Measurements from ENCODE around the gene BCLAF1.

DNA sequence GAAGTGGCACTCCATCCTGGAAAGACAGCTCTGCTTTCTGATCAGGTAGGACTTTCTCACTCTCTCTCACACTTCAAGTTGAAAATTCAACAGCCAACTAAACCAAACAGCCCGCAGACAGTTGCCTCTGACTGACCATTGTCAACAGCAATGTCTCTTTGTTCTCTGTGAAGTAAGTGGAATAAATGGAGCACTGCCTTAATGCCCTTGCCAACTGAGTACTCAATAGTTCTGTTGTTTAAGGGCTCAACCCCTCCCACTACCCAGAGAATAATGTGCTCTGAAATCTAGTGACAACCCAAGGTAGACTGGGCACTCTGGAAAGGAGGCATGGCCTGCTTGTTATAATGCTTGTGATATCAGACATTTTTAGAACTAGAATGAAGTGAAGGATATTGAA lies 16.8 kb upstream of the BCLAF1 start:
- TF ChIP-seq POLR2AphosphoS5 (IDR thresholded peaks at IDR 0.05; ENCODE audit: borderline replicate concordance, low read depth, low read length) (no peak), EZH2 (IDR thresholded peaks at IDR 0.05) (no peak)
